SK-N-SH (cell line): ENCODE measurements around the gene RFT1. TPM values are rescaled to one million over a fixed set of nuclear protein-coding genes. Genes with fewer than 3 reads are reported as not detected.

ENCODE experiments used
- CTCF ChIA-PET: fragments of 300-600, 350-600 bp; formaldehyde crosslinking; extraction: SDS; loops from one replicate; lab custom pipeline; 2021; lab: Yijun Ruan, JAX
- POLR2A ChIA-PET: fragments of 350-600 bp; sonication (Branson Sonifier 250); formaldehyde crosslinking; extraction: SDS; loops from one replicate; lab custom pipeline; 2020; ENCODE audit warnings: antibody characterized with exemption, inconsistent platforms; lab: Yijun Ruan, JAX
- DNase-seq: peaks from one replicate; pipeline ENCODE4 v3.0.0; 2012
- H2AFZ ChIP-seq: fragments of 200-600 bp; sonication (generic); 2 replicates; pipeline ENCODE4 v1.8.1; 2016; ENCODE audit warnings: antibody characterized with exemption, mild to moderate bottlenecking, low read depth
- H3F3A ChIP-seq: fragments of 200-600 bp; sonication (generic); replicated peaks from 2 replicates; pipeline ENCODE3; 2016; ENCODE audit warnings: antibody characterized with exemption, mild to moderate bottlenecking; ENCODE audit not compliant: insufficient read depth
- H3K27ac ChIP-seq, 2 experiments: fragments of 200-500 bp in 1 of 2; fragments of 200-600 bp in 1 of 2; sonication (Bioruptor generic) in 1 of 2; sonication (generic), shearing (Covaris generic) in 1 of 2; 2 replicates each; pipeline versions ENCODE4 v1.5.1 to v1.6.1; 2014 to 2016; ENCODE audit warnings: low read depth in 2 of 2, inconsistent platforms in 1 of 2, low read length in 1 of 2, mild to moderate bottlenecking in 1 of 2, mixed read lengths in 1 of 2
- H3K27me3 ChIP-seq: fragments of 200-600 bp; sonication (generic), shearing (Covaris generic); 2 replicates; pipeline ENCODE4 v1.6.1; 2016; ENCODE audit warnings: mixed run types; ENCODE audit not compliant: insufficient read depth
- H3K36me3 ChIP-seq, 2 experiments: fragments of 200-500 bp in 1 of 2; fragments of 200-600 bp in 1 of 2; sonication (Bioruptor generic) in 1 of 2; sonication (generic) in 1 of 2; replicated peaks in 1 of 2; 2 replicates each; pipeline versions ENCODE3 to v1.5.1; 2014 to 2016; ENCODE audit warnings: low read length in 1 of 2, mild to moderate bottlenecking in 1 of 2; ENCODE audit not compliant: insufficient read depth in 2 of 2, control insufficient read depth in 1 of 2
- H3K4me1 ChIP-seq, 2 experiments: fragments of 200-500 bp in 1 of 2; fragments of 200-600 bp in 1 of 2; sonication (Bioruptor generic) in 1 of 2; sonication (generic), shearing (Covaris generic) in 1 of 2; 2 replicates each; pipeline versions ENCODE4 v1.5.1 to v1.6.1; 2014 to 2016; ENCODE audit warnings: low read depth in 1 of 2, low read length in 1 of 2, mixed run types in 1 of 2; ENCODE audit not compliant: insufficient read depth in 2 of 2, control insufficient read depth in 1 of 2
- H3K4me2 ChIP-seq: fragments of 200-600 bp; sonication (generic), shearing (Covaris generic); 2 replicates; pipeline ENCODE4 v1.6.1; 2017; ENCODE audit warnings: mixed run types
- H3K4me3 ChIP-seq, 2 experiments: fragments of 200-500 bp in 1 of 2; fragments of 200-600 bp in 1 of 2; sonication (Bioruptor generic) in 1 of 2; sonication (generic), shearing (Covaris generic) in 1 of 2; 2 replicates each; pipeline versions ENCODE4 v1.5.1 to v1.8.1; 2014 to 2016; ENCODE audit warnings: low read depth in 2 of 2, inconsistent platforms in 1 of 2, low read length in 1 of 2, mild to moderate bottlenecking in 1 of 2, mixed read lengths in 1 of 2, moderate library complexity in 1 of 2
- H3K79me2 ChIP-seq: fragments of 200-600 bp; sonication (generic); 2 replicates; pipeline ENCODE4 v1.8.1; 2017; ENCODE audit warnings: mild to moderate bottlenecking; ENCODE audit not compliant: insufficient read depth
- H3K9ac ChIP-seq: fragments of 200-600 bp; sonication (generic); 2 replicates; pipeline ENCODE4 v1.6.1; 2017; ENCODE audit warnings: mixed run types
- H3K9me2 ChIP-seq: fragments of 200-600 bp; sonication (generic); 2 replicates; pipeline ENCODE4 v1.6.1; 2017; ENCODE audit warnings: mixed run types
- H3K9me3 ChIP-seq: fragments of 200-600 bp; sonication (generic); 2 replicates; pipeline ENCODE4 v1.6.1; 2017; ENCODE audit warnings: mixed run types, mild to moderate bottlenecking, moderate library complexity
- H4K20me1 ChIP-seq: fragments of 200-600 bp; sonication (generic); 2 replicates; pipeline ENCODE4 v1.6.1; 2017; ENCODE audit warnings: mild to moderate bottlenecking, mixed run types; ENCODE audit not compliant: insufficient read depth
- CHD2 ChIP-seq: fragments of 150-350 bp; IDR thresholded peaks from 2 replicates; pipeline ENCODE4 v1.6.1; 2018; ENCODE audit warnings: low read length; ENCODE audit not compliant: partially characterized antibody
- CTCF ChIP-seq: fragments of 200-600 bp; sonication (generic); IDR thresholded peaks from 2 replicates; pipeline ENCODE4 v1.6.1; 2017; ENCODE audit warnings: antibody characterized with exemption, mild to moderate bottlenecking, moderate library complexity
- EP300 ChIP-seq, 2 experiments: IDR thresholded peaks; 2 replicates each; pipeline versions ENCODE4 v1.4.0 to v1.6.1; 2012; ENCODE audit warnings: borderline replicate concordance in 1 of 2, low read depth in 1 of 2, low read length in 1 of 2
- FOXJ3 ChIP-seq: sonication (generic); formaldehyde crosslinking; IDR thresholded peaks from 2 replicates; pipeline ENCODE4 v1.5.1; 2020; ENCODE audit warnings: mild to moderate bottlenecking, missing genetic modification reagents
- GATA2 ChIP-seq: sonication (generic); formaldehyde crosslinking; IDR thresholded peaks from 2 replicates; pipeline ENCODE4 v1.5.0; 2020; ENCODE audit warnings: mild to moderate bottlenecking, missing genetic modification reagents
- MEF2A ChIP-seq: IDR thresholded peaks from 2 replicates; pipeline ENCODE4 v1.4.0; 2012; ENCODE audit warnings: low read depth, borderline replicate concordance
- NRF1 ChIP-seq: IDR thresholded peaks from 2 replicates; pipeline ENCODE4 v1.6.1; 2012; ENCODE audit warnings: low read depth, mild to moderate bottlenecking, low read length
- PBX3 ChIP-seq: IDR thresholded peaks from 2 replicates; pipeline ENCODE4; 2012
- RFX5 ChIP-seq: IDR thresholded peaks from 2 replicates; pipeline ENCODE4 v1.6.1; 2012; ENCODE audit warnings: mild to moderate bottlenecking, improper control_type of control experiment, low read length
- RXRA ChIP-seq: IDR thresholded peaks from 2 replicates; pipeline ENCODE4 v1.4.0; 2012; ENCODE audit warnings: low read depth, mild to moderate bottlenecking, borderline replicate concordance
- SMC3 ChIP-seq: IDR thresholded peaks from 2 replicates; pipeline ENCODE4 v1.6.1; 2012; ENCODE audit warnings: low read depth, low read length, improper control_type of control experiment
- TAF1 ChIP-seq: IDR thresholded peaks from 2 replicates; pipeline ENCODE4 v1.6.1; 2012; ENCODE audit warnings: low read depth, mild to moderate bottlenecking, low read length, moderate library complexity, borderline replicate concordance
- TCF12 ChIP-seq: IDR thresholded peaks from 2 replicates; pipeline ENCODE4 v1.4.0; 2012
- TEAD4 ChIP-seq: IDR thresholded peaks from 2 replicates; pipeline ENCODE4 v1.4.0; 2012; ENCODE audit warnings: mild to moderate bottlenecking, borderline replicate concordance; ENCODE audit not compliant: insufficient read depth
- USF1 ChIP-seq: IDR thresholded peaks from 2 replicates; pipeline ENCODE4 v1.4.0; 2012; ENCODE audit warnings: low read depth, borderline replicate concordance
- USF2 ChIP-seq: fragments of 150-350 bp; IDR thresholded peaks from 2 replicates; pipeline ENCODE4 v1.6.1; 2017; ENCODE audit warnings: antibody characterized with exemption, low read length, low read depth, borderline replicate concordance
- WGBS: methylation state at CpG from one replicate; pipeline ENCODE4 v1.1.6; 2017; ENCODE audit warnings: low lambda C conversion rate; 5-methylcytosine and 5-hydroxymethylcytosine counted together
- polyA plus RNA-seq, 3 experiments: library from polyadenylated mRNA; depleted of rRNA; stranded (reverse); fragments of >200 nt; gene quantifications; 2 replicates each; pipeline ENCODE4 v1.2.3, GENCODE V29; 2012

The RFT1 gene
- polyA plus RNA-seq, 1 of the 3 experiments (the other 2 are of a cell fraction) = 13.8 TPM

- no peak for TF ChIP-seq FOXJ3 (CRISPR knock-in tag)
- TF ChIP-seq SMC3 = no peak
- no peak for TF ChIP-seq TAF1
Observed at GRCh38 chr3:53173107-53173506, 42.9 kb upstream of the RFT1 start (continued).

- POLR2A ChIA-PET = no interaction called here
- H3F3A ChIP-seq = no peaks in the 10 kb centered on the region
- no peak overlapping the region; a peak in 1 of 4 replicates for H3K27ac ChIP-seq
- no peaks in the 10 kb centered on the region for H3K9me3 ChIP-seq
- no peak overlapping the region for H2AFZ ChIP-seq
- 90% methylated on average over 6 of the region's 7 CpGs for WGBS
- no peaks in the 10 kb centered on the region for H3K27me3 ChIP-seq
- TF ChIP-seq SMC3 (no peak), EP300 (IDR thresholded peaks at IDR 0.05; ENCODE audit: borderline replicate concordance in 1 of 2, low read depth in 1 of 2, low read length in 1 of 2) (no peak), GATA2 (CRISPR knock-in tag) (no peak), MEF2A (no peak), TEAD4 (no peak), CHD2 (no peak), FOXJ3 (CRISPR knock-in tag) (no peak), USF1 (no peak), NRF1 (no peak), TAF1 (no peak), PBX3 (no peak), CTCF (no peak), TCF12 (no peak), USF2 (no peak), RXRA (no peak), RFX5 (no peak)
- no peak overlapping the region for H3K4me3 ChIP-seq
- H3K4me1 ChIP-seq = peaks cover 0 to 53% of the 10 kb centered on the region in 2 experiments; a peak in 1 of 4 replicates
- no peak overlapping the region for H3K9ac ChIP-seq
- no peaks in the 10 kb centered on the region for H3K9me2 ChIP-seq
- CTCF ChIA-PET = interaction anchor here (0.9 to 4.6 kb wide), 3 partner anchors 18 to 58 kb away, joined by 3 to 23 read pairs (median 3); no protein-coding TSS in a partner anchor
- no peaks in the 10 kb centered on the region for H3K36me3 ChIP-seq
- H3K4me2 ChIP-seq = no peak overlapping the region
- no peak for DNase-seq
- no peaks in the 10 kb centered on the region for H3K79me2 ChIP-seq
- 0 out of 2 replicates have a peak, but pooled peaks cover 5% of the 10 kb centered on the region for H4K20me1 ChIP-seq
Observed at GRCh38 chr3:53171827-53172505, 41.7 kb upstream of the RFT1 start.
